Body of pancreas (tissue), 4 donors: ENCODE data around the gene RAB44.

Experiments used
- CTCF ChIP-seq, 7 experiments: fragments of 450-650 bp in 4 of 7; fragments of 200-600 bp in 3 of 7; sonication (generic) in 3 of 7; IDR thresholded peaks; one replicate each; pipeline ENCODE4 v1.5.1; 2016 to 2019; ENCODE audit warnings: antibody characterized with exemption in 7 of 7
- POLR2A ChIP-seq, 3 donors: fragments of 450-650 bp; IDR thresholded peaks; one replicate each; pipeline ENCODE4 v1.6.1; 2016; ENCODE audit warnings: antibody characterized with exemption in 3 of 3, mild to moderate bottlenecking in 2 of 3

- TF ChIP-seq CTCF (IDR thresholded peaks at IDR 0.05) (no peak), POLR2A (IDR thresholded peaks at IDR 0.05) (no peak)
Observed at GRCh38 chr6:36781669-36782068, 84.0 kb downstream of the RAB44 start.
